ENCODE measurements around the gene TBC1D30.
"Not testable (repeated sequence)": the region's sequence is repeated elsewhere in the genome, so short reads cannot be mapped to it uniquely, and the experiment has no call there.

TBC1D30 gene

DNA sequence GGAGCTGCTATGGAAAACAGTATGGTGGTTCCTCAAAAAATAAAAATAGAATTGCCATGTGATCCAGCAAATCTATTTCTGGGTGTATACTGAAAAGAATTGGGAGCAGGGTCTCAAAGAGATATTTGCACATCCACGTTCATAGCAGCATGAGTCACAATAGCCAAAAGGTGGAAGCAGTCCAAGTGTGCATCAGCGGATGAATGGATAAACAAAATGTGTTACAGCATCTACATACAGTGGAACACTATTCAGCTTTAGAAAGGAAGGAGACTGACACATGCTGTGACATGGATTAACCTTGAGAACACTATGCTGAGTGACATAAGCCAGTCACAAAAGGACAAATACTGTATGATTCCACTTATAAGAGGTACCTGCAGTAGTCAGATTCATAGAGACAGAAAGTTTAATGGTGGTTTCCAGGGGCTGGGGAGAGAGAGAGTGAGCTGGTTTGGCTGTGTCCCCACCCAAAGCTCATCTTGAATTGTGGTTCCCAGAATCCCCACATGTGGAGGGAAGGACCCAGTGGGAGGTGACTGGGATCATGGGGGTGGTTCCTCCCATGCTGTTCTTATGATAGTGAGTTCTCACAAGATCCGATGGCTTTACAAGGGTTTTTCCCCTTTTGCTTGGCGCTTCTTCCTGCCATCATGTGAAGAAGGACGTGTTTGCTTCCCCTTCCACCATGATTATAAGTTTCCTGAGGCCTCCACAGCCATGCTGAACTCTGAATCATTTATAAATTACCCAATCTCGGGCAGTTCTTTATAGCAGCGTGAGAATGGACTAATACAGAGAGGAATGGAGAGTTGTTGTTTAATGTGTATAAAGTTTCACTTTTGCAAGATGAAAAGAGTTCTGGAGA is 17.6 kb upstream of the TBC1D30 start:
- no peak for DNase-seq (ENCODE audit: low spot score)

- no peak for DNase-seq (ENCODE audit: low spot score)
Measured at GRCh38 chr12:64808110-64808509, 16.3 kb upstream of the TBC1D30 start.

- peak; percentile 68 for DNase-seq (ENCODE audit: low spot score)
Measured at GRCh38 chr12:64810831-64811230, 13.6 kb upstream of the TBC1D30 start.

DNA sequence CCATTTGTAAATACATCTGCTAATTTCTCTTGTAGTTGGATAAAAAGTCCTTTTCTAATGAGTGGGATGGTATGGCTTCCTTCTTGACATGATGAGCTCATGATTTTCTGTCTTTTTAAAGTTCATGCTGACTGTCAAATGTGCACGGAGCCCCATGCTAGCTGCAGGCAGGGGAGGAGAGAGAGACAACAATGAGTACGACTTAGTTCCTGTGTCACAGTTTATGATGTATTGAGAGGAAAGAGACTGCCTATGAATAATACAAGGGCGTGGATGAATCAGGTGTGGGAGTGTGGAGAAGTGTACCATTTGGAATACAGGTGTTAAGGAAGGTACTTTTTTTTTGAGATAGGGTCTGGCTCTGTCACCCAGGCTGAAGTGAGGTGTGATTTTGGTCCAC is 10.7 kb upstream of the TBC1D30 start:
- DNase-seq (ENCODE audit: low spot score) = no peak

GRCh38 chr12:64814432-64814831 is 10.0 kb upstream of the TBC1D30 start:
- no peak for DNase-seq (ENCODE audit: low spot score)

DNA sequence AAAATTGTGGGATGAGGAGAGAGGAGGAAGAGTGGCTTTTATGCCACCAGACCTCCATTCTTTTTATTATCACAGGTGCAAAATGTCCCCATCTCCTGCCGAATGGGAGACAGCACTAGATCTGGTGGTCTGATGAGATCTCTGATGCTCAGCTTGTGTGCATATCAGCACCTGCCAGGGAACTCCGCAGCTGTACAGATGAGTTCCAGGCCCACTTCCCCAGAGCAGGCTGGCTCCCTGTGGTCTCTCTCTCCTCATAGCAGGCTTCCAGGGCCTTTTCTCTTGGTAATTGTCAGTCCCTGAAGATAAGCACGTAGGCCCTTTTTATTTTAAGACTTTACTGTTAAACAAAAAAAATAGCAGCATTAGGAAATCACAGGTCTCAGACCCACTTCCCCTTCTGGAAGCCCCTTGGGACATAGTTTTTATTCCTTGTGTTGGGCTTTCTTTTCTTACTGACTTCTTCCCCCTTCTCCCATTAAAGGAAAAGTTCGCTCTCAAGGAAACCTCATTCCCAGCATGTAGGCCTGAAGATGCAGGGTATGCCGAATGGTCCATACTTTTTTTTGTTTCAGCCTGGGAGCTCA is 4.5 kb upstream of the TBC1D30 start:
- DNase-seq (ENCODE audit: low spot score) = no peak

DNA sequence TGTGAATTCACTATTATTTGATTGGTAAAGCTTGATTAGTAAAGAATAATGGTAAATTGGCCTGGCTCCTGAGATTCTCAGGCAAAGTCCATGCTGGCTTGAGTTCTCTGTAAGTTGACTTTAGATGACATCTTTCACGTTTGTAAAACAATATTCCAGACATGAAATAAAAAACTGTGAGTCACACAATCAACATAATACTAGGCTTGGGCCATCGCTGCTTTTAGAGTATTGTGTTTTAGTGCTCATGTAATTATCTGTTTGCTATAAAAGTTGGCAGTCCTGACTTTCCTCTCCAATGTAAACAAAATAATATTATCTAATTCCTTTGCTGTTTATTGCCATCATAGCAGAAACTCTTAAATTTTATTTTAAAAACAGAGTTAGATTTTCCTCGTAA is 3.9 kb upstream of the TBC1D30 start:
- peak; percentile 28 for DNase-seq (ENCODE audit: low spot score)

DNA sequence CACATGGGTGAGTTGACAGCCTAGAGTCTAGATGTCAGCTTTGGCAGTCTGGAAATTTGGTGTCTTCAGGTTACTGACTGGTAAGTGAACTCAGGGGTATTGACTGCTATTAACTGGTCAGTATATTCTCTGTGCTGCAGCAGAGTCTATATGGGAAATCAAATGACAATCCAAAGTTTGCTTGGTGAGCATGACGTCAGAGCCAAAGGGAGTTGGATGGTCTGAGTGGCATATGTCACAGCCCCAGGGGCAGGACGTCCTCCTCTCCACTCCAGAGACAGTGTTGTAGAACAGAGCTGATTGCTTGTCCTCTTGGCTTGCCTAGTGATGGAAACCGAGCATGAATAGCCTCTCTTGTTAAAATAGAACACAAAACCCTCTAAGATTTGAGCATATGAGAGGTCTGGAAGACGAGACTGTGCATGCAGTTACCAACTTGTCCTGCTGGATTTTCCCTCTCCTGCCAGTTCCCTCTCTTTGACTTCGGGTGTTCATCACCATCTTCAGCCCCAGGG is 3.3 kb upstream of the TBC1D30 start:
- DNase-seq (ENCODE audit: low spot score) = no peak

GRCh38 chr12:64824130-64824499 is 332 bp upstream of the TBC1D30 start:
- DNase-seq (ENCODE audit: low spot score) = no peak

DNA sequence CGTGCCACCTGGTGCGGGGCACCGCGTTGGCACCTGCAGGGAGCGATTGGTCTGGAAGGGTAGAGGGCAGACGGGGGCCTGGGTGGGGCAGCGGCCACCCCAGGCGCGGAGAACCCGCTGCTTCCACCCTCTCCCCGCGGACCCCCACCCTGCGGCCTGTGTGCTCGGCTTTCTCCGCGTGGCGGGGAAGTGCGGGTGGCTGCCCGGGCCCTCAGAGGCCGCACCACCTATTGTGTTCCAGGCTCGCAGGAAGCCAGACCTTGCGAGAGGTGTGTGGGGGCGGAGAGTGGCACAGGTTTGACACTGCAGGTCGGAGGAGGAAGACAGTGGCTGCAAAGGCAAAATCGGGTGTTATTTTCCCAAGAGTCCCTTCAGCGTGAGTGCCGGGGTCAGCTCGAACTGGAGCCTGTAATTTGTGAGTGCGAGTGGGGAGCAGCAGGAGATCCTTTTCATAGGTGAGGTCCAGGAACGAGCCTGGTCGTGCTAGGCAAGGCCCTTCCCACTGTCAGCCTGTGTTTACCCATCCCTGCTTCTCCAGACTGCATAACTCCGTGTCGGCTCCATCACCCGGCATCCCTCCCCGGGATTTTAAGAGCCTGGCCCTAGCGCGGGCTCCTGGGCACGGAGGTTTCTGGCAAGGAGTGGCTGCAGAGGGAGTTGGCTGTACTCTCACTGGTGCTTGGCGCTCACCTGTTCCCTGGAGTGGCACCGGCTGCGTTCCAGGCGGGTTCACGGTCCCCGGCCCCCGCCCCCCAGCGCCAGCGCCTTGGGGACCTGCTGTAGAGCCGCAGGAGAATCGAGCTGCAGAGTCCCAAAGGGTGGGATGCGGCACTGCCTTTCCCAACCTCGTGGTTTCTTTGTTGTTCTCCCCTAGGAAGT is 935 bp downstream of the TBC1D30 start:
- DNase-seq (ENCODE audit: low spot score) = no peak

- DNase-seq (ENCODE audit: low spot score) = no peak
Measured at GRCh38 chr12:64826234-64826633, 1.8 kb downstream of the TBC1D30 start.

DNA sequence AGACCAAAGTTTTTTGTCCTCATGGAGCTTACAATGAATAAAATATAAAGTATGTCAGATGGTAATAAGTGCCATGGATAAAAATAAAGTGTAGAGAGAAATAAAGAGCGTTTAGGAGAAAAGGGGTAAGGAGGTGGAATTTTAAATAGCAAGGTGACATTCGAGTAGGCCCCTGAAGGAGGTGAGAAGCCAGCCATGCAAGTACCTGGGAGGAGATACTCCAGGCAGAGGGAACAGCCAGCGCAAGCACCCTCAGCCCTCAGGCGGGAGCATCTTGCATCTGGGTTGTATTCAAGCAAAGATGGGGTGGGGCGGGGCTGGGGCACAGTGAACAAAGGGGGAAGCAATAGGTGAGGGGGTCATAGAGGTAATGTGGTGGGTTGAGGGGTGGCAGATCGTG is 4.3 kb downstream of the TBC1D30 start:
- no peak for DNase-seq (ENCODE audit: low spot score)

GRCh38 chr12:64833928-64834327 is 9.5 kb downstream of the TBC1D30 start:
- no peak for DNase-seq (ENCODE audit: low spot score)

- no peak for DNase-seq (ENCODE audit: low spot score)
Measured at GRCh38 chr12:64835901-64836300, 11.5 kb downstream of the TBC1D30 start.

DNA sequence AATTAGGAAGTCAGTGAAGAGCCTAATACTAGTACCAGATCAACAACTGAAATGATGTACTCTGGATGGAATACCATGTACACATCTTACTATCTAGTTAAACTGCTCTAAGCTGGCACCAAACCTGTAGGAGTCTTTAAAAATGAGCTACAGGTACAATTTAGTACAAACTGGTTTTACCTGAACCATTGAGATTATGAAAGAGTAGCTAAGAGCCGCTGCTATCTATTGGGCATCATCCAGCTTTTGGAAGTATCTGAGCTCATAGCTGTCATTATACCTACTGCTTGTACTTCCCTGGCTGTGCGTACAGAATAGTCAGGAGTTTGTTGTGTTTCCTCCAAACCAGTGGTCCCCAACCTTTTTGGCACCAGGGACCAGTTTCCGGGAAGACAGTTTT is 12.4 kb downstream of the TBC1D30 start:
- no peak for DNase-seq (ENCODE audit: low spot score)

- DNase-seq (ENCODE audit: low spot score) = no peak
Measured at GRCh38 chr12:64837427-64837826, 13.0 kb downstream of the TBC1D30 start.

DNA sequence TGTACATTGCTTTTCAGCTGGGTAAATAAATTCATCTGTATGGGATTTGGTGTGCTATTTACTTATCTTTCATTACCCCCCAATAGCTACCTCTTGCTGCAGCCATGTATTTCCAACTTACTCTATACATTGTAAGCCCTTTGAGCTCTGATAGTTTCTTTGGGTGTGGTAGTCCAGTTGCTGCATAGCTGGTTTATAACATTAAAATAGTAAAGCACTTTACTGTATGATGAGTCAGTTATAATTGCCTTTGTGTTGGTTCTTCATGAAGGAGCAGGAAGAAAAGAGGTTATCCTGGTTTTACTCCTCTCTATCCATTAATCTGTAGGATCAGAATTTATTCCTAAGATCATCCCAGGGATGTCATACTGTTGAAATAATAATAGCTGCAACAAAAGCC is 15.7 kb downstream of the TBC1D30 start:
- DNase-seq (ENCODE audit: low spot score) = peak; percentile 43

GRCh38 chr12:64840949-64841717 is 16.7 kb downstream of the TBC1D30 start:
- no peak for DNase-seq (ENCODE audit: low spot score)

- not testable (repeated sequence) for DNase-seq (ENCODE audit: low spot score)
Measured at GRCh38 chr12:64848409-64848808, 24.0 kb downstream of the TBC1D30 start.

- DNase-seq (ENCODE audit: low spot score) = no peak
Measured at GRCh38 chr12:64858882-64859605, 34.6 kb downstream of the TBC1D30 start.

- no peak for DNase-seq (ENCODE audit: low spot score)
Measured at GRCh38 chr12:64860446-64860998, 36.1 kb downstream of the TBC1D30 start.
